Gastroesophageal sphincter (tissue), 3 donors: ENCODE data around the gene ZNF443.
"Not testable (repeated sequence)": the region's sequence is repeated elsewhere in the genome, so short reads cannot be mapped to it uniquely, and the experiment has no call there.

Experiments used
- CTCF ChIP-seq, 4 experiments: fragments of 200-600 bp in 2 of 4; fragments of 450-650 bp in 2 of 4; sonication (generic) in 1 of 4; IDR thresholded peaks; one replicate each; pipeline ENCODE4 v1.5.1; 2017 to 2019; ENCODE audit warnings: antibody characterized with exemption in 4 of 4, mild to moderate bottlenecking in 2 of 4, moderate library complexity in 2 of 4
- EP300 ChIP-seq: sonication (generic); formaldehyde crosslinking; IDR thresholded peaks from one replicate; pipeline ENCODE4 v1.6.1; 2017; ENCODE audit warnings: antibody characterized with exemption, mild to moderate bottlenecking
- POLR2AphosphoS5 ChIP-seq: sonication (generic); formaldehyde crosslinking; IDR thresholded peaks from one replicate; pipeline ENCODE4 v1.6.1; 2017; ENCODE audit warnings: antibody characterized with exemption

GRCh38 chr19:12486265-12486783 lies 45.5 kb upstream of the ZNF443 start:
- not testable (repeated sequence) for TF ChIP-seq CTCF (IDR thresholded peaks at IDR 0.05); POLR2AphosphoS5; EP300
